ENCODE results near the gene KLB.

DNA sequence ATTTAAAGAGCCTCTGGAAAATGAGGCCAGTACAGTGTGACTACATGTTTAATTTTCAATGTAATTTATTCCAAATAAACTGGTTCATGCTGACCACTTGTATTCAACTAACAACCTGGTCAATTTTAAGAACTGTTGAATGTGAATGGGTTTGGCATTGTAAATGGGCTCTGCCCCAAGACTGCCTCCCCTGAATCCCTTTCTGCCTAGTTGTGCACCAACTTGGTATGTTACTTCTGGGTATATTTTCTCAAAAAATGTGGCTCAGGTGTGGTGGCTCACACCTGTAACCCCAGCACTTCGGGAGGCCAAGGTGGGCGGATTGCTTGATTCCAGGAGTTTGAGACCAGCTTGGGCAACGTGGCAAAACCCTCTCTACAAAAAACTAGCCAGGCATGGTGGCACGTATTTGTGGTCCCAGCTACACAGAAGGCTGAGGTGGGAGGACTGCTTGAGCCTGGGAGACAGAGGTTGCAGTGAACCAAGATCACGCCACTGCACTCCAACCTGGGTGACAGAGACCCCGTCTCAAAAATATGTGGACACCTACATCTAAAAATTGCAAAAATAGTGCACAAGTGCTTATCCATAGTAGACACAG lies 44.8 kb downstream of the KLB start:
- TF ChIP-seq CTCF (IDR thresholded peaks at IDR 0.05) (no peak), EZH2 (IDR thresholded peaks at IDR 0.05; ENCODE audit: borderline replicate concordance, insufficient read depth, low read depth, low read length, poor library complexity, severe bottlenecking) (no peak)

Measured in B cell (primary cell).